Panc1 (cell line): ENCODE results near the gene AKAP8L.

Experiments used
- POLR2AphosphoS5 ChIP-seq: IDR thresholded peaks from 2 replicates; pipeline ENCODE4 v1.6.1; 2012; ENCODE audit warnings: mild to moderate bottlenecking, low read depth, low read length, moderate library complexity
- REST ChIP-seq, 2 experiments: IDR thresholded peaks; 2 replicates each; pipeline ENCODE4 v1.6.1; 2011 to 2012; ENCODE audit warnings: low read depth in 2 of 2, control low read depth in 1 of 2, low read length in 1 of 2, mild to moderate bottlenecking in 1 of 2, moderate library complexity in 1 of 2; ENCODE audit not compliant: insufficient read depth in 1 of 2
- SIN3A ChIP-seq: IDR thresholded peaks from 2 replicates; pipeline ENCODE4 v1.6.1; 2012; ENCODE audit warnings: low read depth, mild to moderate bottlenecking, low read length, moderate library complexity, borderline replicate concordance; ENCODE audit not compliant: insufficient read depth
- TF ChIP-seq, protein P1 (sequence below): fragments of 450-650 bp; IDR thresholded peaks from 2 replicates; pipeline ENCODE4 v1.5.1; 2017; ENCODE audit warnings: mild to moderate bottlenecking

- TF ChIP-seq, protein P1, sequence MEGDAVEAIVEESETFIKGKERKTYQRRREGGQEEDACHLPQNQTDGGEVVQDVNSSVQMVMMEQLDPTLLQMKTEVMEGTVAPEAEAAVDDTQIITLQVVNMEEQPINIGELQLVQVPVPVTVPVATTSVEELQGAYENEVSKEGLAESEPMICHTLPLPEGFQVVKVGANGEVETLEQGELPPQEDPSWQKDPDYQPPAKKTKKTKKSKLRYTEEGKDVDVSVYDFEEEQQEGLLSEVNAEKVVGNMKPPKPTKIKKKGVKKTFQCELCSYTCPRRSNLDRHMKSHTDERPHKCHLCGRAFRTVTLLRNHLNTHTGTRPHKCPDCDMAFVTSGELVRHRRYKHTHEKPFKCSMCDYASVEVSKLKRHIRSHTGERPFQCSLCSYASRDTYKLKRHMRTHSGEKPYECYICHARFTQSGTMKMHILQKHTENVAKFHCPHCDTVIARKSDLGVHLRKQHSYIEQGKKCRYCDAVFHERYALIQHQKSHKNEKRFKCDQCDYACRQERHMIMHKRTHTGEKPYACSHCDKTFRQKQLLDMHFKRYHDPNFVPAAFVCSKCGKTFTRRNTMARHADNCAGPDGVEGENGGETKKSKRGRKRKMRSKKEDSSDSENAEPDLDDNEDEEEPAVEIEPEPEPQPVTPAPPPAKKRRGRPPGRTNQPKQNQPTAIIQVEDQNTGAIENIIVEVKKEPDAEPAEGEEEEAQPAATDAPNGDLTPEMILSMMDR, result no peak
- TF ChIP-seq REST (IDR thresholded peaks at IDR 0.05; ENCODE audit: insufficient read depth in 1 of 2, low read depth in 2 of 2, low read length in 1 of 2), result no peak
- TF ChIP-seq SIN3A, result no peak
- TF ChIP-seq POLR2AphosphoS5, result no peak
These were observed 7.9 kb upstream of the AKAP8L start for GRCh38 chr19:15426485-15427349.
